ENCODE data around the gene FAM184B.
A peak's percentile ranks its signal among the peaks of the same experiment; 100 is the strongest.

The FAM184B gene

DNA sequence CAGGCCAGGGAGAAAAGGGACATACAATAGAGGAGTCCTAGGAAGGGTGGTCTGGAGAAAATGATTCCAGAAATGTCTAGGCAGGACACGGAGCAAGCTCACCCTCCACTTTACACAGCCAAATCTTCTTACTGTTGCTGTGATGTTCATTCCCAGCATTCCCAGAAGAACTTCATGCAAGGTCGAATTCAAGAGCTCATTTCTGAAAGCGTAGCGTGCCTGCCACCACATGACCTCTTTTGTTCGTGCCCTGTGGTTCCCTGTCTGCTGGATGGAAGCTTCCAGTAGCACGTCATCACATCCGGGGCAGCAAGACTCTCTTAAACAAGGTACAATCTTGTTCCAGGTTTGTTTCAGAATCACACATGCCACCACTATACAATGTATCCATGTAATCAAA lies 57.8 kb downstream of the FAM184B start:
- TF ChIP-seq, protein P1, sequence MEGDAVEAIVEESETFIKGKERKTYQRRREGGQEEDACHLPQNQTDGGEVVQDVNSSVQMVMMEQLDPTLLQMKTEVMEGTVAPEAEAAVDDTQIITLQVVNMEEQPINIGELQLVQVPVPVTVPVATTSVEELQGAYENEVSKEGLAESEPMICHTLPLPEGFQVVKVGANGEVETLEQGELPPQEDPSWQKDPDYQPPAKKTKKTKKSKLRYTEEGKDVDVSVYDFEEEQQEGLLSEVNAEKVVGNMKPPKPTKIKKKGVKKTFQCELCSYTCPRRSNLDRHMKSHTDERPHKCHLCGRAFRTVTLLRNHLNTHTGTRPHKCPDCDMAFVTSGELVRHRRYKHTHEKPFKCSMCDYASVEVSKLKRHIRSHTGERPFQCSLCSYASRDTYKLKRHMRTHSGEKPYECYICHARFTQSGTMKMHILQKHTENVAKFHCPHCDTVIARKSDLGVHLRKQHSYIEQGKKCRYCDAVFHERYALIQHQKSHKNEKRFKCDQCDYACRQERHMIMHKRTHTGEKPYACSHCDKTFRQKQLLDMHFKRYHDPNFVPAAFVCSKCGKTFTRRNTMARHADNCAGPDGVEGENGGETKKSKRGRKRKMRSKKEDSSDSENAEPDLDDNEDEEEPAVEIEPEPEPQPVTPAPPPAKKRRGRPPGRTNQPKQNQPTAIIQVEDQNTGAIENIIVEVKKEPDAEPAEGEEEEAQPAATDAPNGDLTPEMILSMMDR (IDR thresholded peaks at IDR 0.05; ENCODE audit: low read depth, low read length) = no peak
- in situ Hi-C loops (cut with HindIII; ENCODE audit: low sequenced_read_pairs) = no loop called here
- no peak for DNase-seq (ENCODE audit: low read depth, low spot score)
- H3K4me3 ChIP-seq (ENCODE audit: low read depth, low read length) = no peak overlapping the region

DNA sequence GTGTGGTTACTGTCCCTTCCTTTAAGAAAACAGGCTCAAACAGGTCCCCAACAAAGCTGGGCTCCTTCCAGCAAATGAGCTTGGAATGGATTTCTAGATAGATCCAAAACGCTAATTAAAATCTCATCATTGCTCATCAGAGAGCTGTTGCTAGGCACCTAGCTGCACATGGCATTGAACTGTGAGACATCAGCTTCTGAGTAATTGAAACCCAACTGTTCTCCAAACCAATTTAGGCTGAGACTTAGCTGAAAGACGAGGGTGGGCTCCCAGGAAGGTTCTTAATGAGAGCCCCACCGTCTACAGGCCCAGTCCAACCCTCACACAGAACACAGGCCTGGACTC lies 59.1 kb downstream of the FAM184B start:
- TF ChIP-seq, protein P1 (IDR thresholded peaks at IDR 0.05; ENCODE audit: low read depth, low read length) = no peak
- in situ Hi-C loops (cut with HindIII; ENCODE audit: low sequenced_read_pairs) = no loop called here
- DNase-seq (ENCODE audit: low read depth, low spot score) = no peak
- H3K4me3 ChIP-seq (ENCODE audit: low read depth, low read length) = no peak overlapping the region

DNA sequence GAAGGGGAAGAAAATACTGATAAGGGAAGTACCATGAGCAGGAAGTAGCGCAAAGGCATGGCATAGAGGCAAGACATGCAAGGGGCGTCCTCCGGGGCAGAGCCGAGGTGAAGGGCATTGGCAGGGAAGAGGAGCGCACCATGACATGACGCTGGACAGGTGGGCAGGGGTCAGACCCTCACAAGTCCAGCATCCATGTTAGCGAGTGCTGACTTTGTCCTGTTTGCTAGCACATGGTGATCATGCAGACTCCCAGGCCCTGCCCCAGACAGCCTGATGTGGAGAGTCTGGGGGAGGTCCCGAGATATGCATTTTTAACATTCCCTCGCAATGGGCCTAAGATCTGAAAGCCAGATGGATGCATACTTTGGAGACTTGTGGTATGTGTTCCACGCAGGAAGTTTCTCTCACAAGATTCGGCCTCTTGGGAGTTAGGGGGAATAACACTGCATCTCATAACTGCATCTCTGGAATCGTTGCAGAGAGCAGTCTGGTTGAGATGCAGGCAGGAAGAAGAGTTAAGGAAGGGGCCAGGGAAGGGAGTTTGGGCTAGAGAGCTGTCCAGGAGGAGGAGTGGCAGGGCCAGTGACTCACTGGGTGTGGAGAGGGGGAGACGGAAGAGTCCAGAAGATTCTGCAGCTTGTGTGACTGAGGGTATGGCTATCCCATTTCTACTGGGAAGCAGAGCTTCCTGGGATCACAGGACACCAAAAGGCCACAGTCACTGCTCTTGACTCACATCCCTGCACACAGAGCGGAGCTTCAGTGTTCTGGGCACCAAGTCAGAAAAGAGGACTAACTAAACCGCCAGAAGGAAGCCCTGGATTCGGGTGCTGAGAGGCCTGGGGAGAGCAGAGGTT lies 59.7 kb downstream of the FAM184B start:
- DNase-seq (ENCODE audit: low read depth, low spot score) = peak; percentile 3
- H3K4me3 ChIP-seq (ENCODE audit: low read depth, low read length) = no peak overlapping the region
- TF ChIP-seq, protein P1 (IDR thresholded peaks at IDR 0.05; ENCODE audit: low read depth, low read length) = no peak
- in situ Hi-C loops (cut with HindIII; ENCODE audit: low sequenced_read_pairs) = no loop called here

DNA sequence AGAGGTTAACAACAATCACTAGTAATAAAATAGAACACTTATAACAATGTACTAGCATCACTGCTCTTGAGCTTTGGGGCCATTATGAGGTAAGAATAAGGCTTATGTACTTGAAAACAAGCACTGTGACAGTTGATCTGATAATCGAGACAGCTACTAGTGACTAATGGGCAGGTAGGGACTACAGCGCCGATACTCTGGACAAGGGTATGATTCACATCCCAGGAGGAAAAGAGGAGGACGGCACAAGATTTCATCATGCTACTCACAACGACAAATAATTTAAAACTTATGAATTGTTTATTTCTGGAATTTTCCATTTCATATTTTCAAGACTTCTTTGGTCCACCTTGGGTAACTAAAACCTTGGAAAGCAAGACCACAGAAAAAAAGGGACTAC lies 62.3 kb downstream of the FAM184B start:
- TF ChIP-seq, protein P1 (IDR thresholded peaks at IDR 0.05; ENCODE audit: low read depth, low read length) = no peak
- in situ Hi-C loops (cut with HindIII; ENCODE audit: low sequenced_read_pairs) = no loop called here
- H3K4me3 ChIP-seq (ENCODE audit: low read depth, low read length) = no peak overlapping the region
- DNase-seq (ENCODE audit: low read depth, low spot score) = no peak

DNA sequence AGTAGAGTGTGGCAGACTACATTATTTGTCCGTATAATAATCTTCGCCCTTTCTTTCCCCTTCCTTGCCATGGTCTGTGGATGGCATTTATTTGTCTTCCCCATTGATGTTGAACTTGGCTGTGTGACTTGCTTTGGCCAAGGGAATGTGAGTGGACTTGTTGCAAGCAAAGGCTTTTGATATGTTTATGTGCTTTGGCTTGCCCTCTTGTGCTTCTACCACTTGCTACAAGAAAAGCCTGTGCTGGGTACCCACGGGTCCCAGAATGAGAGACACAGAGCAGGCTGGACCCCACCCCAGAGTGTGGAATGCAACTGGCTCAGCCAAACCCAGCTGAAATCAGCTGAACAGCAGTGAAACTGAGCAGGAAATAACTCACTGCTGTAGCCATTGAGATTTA lies 63.0 kb downstream of the FAM184B start:
- TF ChIP-seq, protein P1 (IDR thresholded peaks at IDR 0.05; ENCODE audit: low read depth, low read length) = no peak
- no peak for DNase-seq (ENCODE audit: low read depth, low spot score)
- in situ Hi-C loops (cut with HindIII; ENCODE audit: low sequenced_read_pairs) = no loop called here
- H3K4me3 ChIP-seq (ENCODE audit: low read depth, low read length) = no peak overlapping the region

DNA sequence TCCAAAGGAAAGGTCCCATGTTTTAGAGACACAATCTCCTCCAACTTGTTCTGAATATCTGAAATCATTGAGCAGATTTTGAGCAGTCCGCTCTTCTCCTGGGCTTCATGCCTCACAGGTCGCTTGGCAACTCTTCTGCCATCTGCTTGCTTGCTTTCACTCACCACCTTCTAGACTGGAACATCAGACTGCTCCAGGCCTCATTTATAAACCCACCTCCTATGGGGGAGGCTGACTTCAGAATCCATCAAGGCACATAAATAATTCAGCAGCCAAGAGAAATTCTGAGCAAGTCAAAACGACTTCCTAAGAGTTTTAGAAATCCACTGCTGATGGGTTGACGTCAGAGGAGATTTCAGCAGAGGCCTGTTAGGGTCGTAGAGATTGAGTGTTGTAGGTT lies 64.1 kb downstream of the FAM184B start:
- no peak overlapping the region for H3K4me3 ChIP-seq (ENCODE audit: low read depth, low read length)
- TF ChIP-seq, protein P1 (IDR thresholded peaks at IDR 0.05; ENCODE audit: low read depth, low read length) = no peak
- no peak for DNase-seq (ENCODE audit: low read depth, low spot score)
- in situ Hi-C loops (cut with HindIII; ENCODE audit: low sequenced_read_pairs) = no loop called here
